22Rv1 (cell line): ENCODE results near the gene SLMAP.

ENCODE experiments used
- ZFX ChIP-seq: fragments of 450-650 bp; IDR thresholded peaks from 2 replicates; pipeline ENCODE4 v1.6.1; 2017; ENCODE audit warnings: antibody characterized with exemption, borderline replicate concordance
- TF ChIP-seq, protein P1 (sequence below): fragments of 450-650 bp; IDR thresholded peaks from 2 replicates; pipeline ENCODE4 v1.5.1; 2017; ENCODE audit warnings: mild to moderate bottlenecking

DNA sequence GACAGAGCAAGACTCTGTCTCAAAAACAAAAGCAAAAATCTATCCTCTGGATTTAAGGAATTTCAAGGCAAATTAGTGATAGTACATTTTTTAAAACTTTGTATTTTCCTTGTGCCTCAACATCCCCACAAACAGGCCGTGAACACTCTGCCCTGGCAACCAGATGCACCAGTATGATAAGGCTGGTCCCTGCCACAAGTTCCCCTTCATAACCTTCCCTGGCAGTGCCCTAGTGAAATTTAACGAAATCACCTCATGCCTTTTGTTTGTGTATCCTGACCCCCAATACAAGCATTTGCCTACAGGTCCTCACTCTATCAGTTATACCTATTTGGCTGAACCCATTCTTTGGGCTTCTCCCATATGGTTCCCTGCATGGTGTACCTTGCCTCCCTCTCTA is 144.7 kb downstream of the SLMAP start:
- TF ChIP-seq, protein P1, sequence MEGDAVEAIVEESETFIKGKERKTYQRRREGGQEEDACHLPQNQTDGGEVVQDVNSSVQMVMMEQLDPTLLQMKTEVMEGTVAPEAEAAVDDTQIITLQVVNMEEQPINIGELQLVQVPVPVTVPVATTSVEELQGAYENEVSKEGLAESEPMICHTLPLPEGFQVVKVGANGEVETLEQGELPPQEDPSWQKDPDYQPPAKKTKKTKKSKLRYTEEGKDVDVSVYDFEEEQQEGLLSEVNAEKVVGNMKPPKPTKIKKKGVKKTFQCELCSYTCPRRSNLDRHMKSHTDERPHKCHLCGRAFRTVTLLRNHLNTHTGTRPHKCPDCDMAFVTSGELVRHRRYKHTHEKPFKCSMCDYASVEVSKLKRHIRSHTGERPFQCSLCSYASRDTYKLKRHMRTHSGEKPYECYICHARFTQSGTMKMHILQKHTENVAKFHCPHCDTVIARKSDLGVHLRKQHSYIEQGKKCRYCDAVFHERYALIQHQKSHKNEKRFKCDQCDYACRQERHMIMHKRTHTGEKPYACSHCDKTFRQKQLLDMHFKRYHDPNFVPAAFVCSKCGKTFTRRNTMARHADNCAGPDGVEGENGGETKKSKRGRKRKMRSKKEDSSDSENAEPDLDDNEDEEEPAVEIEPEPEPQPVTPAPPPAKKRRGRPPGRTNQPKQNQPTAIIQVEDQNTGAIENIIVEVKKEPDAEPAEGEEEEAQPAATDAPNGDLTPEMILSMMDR, result no peak
- TF ChIP-seq ZFX, result no peak
